ACHN (cell line): ENCODE data around the gene STARD8.

Experiments used
- DNase-seq: peaks from one replicate; pipeline ENCODE4 v3.0.0-alpha.2; 2015
- in situ Hi-C: cut with HindIII; loops from 2 replicates; pipeline ENCODE4 v1.10.0; 2017; ENCODE audit warnings: low sequenced_read_pairs, low pct_ligation_motif_present, low pct_unique_long_range_greater_than_20kb

Gene STARD8

DNA sequence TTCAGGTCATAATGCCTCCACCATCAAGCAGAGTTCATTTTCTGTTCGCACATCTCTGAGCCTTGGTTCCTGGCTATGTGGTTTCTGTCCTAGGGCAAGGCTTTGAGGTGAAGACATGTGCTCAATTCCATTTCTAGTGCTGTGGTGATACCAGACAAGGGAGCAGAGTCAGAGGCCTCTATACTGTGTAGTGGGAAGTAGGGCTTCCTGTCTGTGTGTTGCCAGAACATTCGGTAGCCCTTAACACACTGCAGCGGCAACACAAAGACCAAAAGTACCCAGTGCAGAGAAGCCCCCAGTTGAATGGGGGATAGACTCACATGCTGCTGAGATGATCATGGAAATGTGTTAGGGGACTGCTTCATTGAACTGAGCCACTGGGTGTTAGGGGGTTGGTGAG, 56.4 kb downstream of the STARD8 start:
- no peak for DNase-seq
- in situ Hi-C loops = loop anchor here (25.0 kb wide), 1 partner anchor 167 kb away; no protein-coding TSS in a partner anchor

DNA sequence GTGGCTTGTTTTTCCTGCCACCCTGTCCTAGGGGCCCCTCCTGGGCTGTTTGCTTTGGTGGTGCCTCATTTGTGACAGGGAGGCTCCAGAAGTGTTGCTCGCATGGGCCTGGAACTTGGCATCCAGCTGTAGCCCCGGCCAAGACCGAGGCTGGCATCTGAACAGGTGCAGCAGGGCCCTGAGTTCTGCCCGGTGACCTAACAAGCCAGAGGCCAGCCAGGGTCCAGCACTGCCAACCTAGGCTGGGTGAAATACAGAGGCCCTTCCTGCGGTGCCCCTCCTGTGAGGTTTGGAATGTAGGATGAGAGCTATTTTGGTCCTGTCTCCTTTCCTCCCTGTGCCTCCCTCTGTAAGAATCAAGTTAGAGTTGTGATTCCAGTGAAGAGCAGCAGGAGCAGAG, 58.5 kb downstream of the STARD8 start:
- in situ Hi-C loops = loop anchor here (25.0 kb wide), 1 partner anchor 169 kb away; no protein-coding TSS in a partner anchor

DNA sequence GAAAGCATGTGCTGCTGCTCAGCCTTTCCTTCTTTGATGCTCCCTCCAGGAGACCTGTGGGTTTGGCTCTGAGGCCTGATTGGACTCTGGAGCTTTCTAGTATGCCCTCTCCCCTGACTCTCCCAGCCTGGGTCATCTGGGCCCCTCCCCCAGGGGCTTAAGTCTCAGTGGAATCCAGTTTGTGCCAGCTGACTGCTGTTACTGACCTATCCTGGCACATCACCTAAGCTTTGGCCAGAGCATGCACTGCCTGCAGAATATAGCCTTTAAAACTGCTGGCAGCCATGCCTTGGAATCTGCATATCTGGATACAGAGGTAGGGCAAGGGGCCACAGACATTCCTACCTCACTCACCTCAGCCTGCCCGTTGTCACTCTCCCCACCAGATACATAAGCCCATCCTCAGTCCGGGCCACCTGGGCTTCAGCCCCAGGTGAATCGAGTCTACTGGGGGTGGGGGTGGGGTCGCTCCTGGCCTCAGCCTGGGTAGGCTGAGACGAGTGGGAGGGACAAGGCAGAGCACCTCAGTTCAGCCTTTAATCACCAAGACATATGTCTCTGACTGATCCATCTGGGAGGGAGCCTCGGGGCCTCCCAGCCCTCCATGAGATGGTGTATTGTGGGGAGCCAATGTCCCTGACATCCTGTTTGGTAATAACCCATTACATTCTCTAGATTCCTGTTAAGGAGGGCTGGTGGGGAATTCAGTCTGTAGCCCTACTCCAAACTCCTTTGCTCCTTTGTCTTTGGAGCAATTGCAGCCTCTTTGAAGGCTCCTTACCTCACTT, 61.2 kb downstream of the STARD8 start:
- in situ Hi-C loops = loop anchor here (25.0 kb wide), 1 partner anchor 171 kb away; no protein-coding TSS in a partner anchor
- no peak for DNase-seq

More for the DNA sequence above, 58.5 kb downstream of the STARD8 start:
- no peak for DNase-seq

DNA sequence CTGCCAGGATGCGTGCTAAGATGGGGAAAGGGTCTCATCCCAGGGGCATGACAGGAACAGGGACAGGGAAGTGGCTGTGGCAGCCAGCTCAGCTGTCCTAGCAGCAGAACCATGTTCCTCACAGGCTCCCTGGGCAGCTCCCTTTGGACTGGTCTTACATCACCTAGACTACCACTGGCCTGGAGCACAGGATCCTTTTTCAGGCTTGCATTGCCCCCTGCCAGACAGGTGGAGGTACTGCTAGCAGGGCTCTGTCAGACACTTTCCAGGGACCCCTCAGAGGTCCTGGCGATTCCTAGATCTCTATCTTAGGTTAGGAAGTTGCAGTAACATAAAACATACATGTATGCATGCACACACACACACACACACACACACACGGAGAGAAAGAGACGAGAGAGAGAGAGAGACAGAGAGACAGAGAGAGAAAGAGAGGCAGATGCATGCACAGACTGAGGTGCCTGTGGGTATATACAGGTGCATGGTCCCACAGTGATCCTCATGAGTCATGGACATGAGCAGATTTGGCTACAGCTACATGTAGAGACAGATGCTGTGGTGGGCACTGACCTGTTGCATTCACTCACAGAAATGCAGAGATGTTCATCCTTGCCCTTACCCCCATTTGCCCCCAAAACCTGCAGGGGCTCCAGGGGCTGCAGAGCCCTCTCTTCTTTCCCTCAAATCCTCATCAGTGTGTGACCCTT, 63.6 kb downstream of the STARD8 start:
- in situ Hi-C loops = loop anchor here (25.0 kb wide), 1 partner anchor 174 kb away; no protein-coding TSS in a partner anchor
- DNase-seq = peak; percentile 38

DNA sequence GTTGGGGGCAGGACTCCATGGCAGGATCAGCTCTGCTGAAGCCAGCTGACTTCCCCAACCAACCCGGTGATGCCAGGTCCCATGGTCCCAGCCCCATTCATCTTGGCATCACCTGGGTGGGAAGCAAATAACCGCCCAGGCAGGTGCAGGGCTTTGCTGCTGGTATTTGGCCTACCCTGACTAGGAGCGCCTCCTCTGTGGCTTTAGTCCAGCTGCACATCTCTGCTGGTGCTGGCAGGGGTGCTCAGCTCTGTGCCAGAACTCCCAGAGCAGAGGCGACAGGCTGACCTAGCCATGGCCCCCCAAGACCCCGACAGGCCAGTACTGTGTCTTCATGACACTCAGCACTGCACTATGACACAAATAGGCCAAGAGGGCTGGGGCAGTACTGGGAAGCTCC, 64.4 kb downstream of the STARD8 start:
- in situ Hi-C loops = loop anchor here (25.0 kb wide), 1 partner anchor 175 kb away; no protein-coding TSS in a partner anchor
- no peak for DNase-seq

DNA sequence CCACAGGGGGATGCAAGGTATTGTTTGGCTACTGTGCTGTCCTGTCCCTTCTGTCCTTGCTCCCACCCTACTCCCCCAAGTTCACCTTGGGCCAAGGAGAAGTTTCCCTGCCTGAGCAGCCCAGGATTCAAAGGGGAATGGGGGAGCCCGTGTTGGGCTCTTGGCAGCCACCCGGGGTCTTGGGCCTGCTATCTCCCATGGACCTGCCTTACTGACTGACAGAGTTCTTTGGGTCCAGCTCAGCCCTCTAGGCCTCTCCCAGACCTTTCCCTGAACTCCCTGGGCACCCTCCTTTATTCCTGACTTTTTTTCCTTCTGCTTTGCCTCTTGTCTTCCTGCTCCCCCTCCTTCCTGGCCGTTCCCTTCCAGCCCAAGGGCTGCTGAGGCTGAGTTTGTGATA, 67.4 kb downstream of the STARD8 start:
- in situ Hi-C loops = loop anchor here (25.0 kb wide), 1 partner anchor 178 kb away; no protein-coding TSS in a partner anchor

DNA sequence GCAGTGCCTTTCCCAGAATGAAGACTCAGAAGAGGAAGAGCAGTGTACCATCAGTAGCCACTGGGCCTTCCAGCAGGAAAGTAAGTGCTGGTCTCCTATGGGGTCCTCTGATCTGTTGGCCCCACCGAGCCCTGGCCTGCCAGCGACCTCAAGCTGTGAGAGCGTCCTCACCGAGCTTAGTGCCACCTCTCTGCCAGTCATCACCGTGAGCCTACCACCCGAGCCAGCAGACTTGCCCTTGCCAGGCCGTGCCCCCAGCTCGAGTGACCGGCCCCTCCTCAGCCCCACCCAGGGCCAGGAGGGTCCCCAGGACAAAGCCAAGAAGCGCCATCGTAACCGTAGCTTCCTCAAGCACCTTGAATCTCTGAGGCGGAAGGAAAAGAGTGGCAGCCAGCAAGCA, 69.7 kb downstream of the STARD8 start:
- DNase-seq = no peak
- in situ Hi-C loops = loop anchor here (25.0 kb wide), 1 partner anchor 180 kb away; no protein-coding TSS in a partner anchor

More for the DNA sequence above, 67.4 kb downstream of the STARD8 start:
- no peak for DNase-seq

DNA sequence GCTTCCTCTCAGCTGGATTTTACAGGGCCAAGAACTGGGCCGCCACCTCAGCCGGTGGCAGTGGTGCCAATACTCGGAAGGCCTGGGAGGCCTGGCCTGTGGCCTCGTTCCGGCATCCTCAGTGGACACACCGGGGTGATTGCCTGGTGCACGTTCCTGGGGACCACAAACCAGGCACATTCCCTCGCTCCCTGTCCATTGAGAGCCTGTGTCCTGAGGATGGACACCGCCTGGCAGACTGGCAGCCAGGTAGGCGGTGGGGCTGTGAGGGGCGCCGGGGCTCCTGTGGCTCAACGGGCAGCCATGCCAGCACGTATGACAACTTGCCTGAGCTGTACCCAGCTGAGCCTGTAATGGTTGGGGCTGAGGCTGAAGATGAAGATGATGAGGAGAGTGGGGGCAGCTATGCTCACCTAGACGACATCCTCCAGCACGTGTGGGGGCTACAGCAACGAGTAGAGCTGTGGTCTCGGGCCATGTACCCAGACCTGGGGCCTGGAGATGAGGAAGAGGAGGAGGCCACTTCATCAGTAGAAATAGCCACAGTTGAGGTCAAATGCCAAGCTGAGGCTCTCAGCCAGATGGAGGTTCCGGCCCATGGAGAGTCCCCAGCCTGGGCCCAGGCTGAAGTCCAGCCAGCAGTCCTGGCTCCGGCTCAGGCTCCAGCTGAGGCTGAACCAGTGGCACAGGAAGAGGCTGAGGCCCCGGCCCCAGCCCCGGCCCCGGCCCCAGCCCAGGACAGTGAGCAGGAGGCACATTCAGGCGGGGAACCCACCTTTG, 70.4 kb downstream of the STARD8 start:
- in situ Hi-C loops = loop anchor here (25.0 kb wide), 1 partner anchor 181 kb away; no protein-coding TSS in a partner anchor
- no peak for DNase-seq

DNA sequence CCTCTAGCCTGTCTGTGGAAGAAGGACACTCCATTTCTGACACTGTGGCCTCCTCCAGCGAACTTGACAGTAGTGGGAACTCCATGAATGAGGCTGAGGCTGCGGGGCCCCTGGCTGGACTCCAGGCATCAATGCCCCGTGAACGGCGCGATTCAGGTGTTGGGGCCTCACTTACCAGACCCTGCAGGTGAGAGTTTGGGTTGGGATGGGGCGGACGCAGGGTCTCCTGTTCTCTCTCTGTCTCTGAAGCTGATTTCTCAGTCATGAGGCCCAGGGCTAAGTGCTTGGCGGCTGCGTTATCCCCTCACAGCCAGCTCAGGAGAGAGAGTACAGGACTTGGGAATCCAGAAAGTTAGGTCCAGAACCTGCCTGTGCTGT, 71.0 kb downstream of the STARD8 start:
- DNase-seq = no peak
- in situ Hi-C loops = loop anchor here (25.0 kb wide), 1 partner anchor 181 kb away; no protein-coding TSS in a partner anchor

DNA sequence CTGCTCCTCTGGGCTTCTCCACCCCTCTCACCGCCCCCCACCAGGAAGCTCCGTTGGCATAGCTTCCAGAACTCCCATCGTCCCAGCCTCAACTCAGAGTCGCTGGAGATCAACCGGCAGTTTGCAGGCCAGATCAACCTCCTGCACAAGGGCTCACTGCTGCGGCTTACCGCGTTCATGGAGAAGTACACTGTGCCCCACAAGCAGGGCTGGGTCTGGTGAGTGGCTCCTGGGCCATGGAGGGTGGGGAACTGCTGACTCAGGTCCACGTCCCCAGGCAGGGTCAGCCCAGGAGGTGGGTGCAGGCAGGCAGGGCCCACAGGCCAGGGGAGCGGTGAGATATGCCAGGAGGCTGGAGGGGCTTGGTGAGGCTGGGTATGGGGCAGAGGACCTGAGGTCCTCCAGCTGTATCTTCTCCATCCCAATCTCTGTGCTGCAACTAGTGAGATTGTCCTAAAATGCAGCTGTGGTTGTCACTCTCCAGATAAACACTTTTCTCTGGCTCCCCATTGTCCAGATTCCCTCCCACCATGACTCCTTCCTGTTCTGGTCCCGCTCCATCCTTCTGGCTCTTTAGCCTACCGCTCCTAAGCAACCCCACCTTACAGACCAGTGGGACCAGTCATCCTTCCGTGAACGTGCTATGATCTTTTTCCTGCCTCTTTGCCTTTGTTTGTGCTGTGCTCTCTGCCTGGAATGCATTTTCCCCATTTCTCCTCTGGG, 71.9 kb downstream of the STARD8 start:
- in situ Hi-C loops = loop anchor here (25.0 kb wide), 1 partner anchor 182 kb away; no protein-coding TSS in a partner anchor
- DNase-seq = no peak

DNA sequence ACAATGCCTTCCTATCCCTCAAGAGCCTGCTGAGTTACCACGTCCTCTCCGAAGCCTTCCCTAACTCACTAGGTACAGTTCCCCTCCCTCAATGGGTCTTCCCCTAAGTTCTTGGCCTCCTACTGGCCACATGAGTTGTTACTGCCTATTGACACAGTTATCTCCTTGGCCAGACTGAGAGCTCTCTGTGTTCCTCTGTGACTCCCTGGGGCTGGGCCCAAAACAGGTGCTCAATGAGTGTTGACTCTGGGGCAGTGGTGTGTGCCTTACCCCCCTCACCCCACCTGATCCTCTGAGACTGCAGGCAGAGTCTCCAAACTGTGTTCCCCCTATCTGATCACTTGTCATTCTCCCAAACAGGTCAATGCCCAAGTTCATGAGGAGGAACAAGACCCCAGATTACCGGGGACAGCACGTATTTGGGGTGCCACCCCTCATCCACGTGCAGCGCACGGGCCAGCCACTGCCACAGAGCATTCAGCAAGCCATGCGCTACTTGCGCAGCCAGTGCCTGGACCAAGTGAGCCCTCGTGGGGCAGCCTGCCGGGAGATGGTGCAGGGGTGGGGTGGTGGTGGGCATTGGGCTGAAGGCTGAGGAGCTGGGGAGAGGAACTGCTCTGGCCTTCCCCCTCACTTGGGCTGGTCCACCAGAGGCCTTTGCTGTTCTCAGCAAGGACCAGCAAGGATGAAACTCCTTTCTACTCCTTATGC, 72.6 kb downstream of the STARD8 start:
- in situ Hi-C loops = loop anchor here (25.0 kb wide), 1 partner anchor 183 kb away; no protein-coding TSS in a partner anchor
- no peak for DNase-seq

DNA sequence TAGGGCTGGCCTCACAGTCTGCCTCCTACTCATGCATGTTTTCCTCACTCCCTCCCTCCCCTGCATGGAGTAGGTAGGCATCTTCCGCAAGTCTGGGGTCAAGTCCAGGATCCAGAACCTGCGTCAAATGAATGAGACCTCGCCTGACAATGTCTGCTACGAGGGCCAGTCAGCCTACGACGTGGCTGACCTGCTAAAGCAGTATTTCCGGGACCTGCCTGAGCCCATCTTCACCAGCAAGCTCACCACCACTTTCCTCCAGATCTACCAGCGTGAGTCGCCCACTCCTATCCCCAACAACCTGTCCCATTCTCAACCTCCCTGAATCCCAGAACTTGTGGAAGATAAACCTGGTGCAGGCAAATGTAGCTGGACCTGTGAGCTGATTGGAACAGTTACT, 73.4 kb downstream of the STARD8 start:
- in situ Hi-C loops = loop anchor here (25.0 kb wide), 1 partner anchor 184 kb away; no protein-coding TSS in a partner anchor
- DNase-seq = no peak

DNA sequence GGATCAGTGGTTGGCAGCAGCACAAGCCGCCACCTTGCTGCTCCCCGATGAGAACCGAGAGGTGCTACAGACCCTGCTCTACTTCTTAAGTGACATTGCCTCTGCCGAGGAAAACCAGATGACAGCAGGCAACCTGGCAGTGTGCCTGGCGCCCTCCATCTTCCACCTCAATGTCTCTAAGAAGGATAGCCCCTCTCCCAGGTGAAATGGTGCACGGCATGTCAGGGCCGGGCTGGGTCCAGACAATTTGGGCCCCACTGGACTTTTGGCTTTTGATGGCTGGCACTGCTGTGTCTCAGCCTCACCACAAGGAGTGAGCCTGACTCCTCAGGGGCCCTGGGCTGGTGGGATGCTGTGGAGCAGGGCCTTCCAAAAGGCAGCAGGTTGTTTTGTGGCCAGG, 74.1 kb downstream of the STARD8 start:
- DNase-seq = no peak
- in situ Hi-C loops = loop anchor here (25.0 kb wide), 1 partner anchor 184 kb away; no protein-coding TSS in a partner anchor

DNA sequence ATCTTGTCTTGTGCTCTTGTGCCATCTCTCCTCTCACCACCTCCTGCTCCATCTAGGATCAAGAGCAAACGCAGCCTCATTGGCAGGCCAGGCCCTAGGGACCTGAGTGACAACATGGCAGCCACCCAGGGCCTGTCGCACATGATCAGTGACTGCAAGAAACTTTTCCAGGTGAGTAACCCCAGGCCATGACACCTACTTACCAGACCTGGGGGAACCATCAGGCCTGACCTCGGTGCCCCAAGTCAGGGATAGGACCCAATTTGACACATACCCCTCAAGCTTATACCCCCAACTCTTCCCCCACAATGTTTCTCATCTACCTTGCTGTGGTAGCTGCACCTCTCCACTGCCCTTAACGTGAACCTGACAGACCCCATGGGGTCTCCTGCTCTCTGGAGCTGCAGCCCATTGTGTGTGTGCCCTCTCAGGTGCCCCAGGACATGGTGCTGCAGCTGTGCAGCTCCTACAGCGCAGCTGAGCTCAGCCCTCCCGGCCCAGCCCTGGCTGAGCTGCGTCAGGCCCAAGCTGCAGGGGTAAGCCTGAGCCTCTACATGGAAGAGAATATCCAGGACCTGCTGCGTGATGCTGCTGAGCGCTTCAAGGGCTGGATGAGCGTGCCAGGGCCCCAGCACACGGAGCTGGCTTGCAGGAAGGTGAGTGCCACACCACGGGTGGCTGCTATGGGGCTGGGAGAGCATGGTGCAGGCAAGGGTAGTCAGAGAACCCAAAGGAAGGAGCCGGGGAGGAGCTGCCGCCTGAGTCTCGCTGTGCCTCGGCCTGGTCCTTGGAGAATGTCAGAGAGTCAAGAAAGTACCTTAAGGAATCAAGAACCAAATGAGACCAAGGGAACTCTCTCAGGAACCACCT, 74.8 kb downstream of the STARD8 start:
- DNase-seq = no peak
- in situ Hi-C loops = loop anchor here (25.0 kb wide), 1 partner anchor 185 kb away; no protein-coding TSS in a partner anchor

DNA sequence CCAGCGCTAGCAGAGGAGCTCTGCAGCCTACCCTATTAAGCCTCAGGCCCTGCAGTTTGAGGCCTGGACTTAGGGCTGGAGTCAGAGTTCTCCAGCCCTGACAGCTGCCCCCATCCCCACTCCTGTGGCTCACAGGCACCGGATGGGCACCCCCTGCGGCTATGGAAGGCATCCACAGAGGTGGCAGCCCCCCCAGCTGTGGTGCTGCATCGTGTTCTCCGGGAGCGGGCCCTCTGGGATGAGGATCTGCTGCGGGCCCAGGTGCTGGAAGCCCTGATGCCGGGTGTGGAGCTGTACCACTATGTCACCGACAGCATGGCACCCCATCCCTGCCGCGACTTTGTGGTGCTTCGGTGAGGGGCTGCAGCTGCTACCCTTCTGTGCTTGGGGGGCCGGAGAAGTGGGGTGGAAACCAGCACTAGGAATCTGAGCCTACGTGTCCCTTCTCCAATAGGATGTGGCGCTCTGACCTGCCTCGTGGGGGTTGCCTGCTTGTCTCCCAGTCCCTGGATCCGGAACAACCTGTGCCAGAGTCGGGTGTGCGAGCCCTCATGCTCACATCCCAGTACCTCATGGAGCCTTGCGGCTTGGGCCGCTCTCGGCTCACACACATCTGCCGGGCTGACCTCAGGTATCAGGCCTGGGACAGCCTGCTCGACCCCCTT, 76.2 kb downstream of the STARD8 start:
- no peak for DNase-seq
- in situ Hi-C loops = loop anchor here (25.0 kb wide), 1 partner anchor 186 kb away; no protein-coding TSS in a partner anchor
